Measurements from ENCODE around the gene TCEAL4.

Gene TCEAL4

DNA sequence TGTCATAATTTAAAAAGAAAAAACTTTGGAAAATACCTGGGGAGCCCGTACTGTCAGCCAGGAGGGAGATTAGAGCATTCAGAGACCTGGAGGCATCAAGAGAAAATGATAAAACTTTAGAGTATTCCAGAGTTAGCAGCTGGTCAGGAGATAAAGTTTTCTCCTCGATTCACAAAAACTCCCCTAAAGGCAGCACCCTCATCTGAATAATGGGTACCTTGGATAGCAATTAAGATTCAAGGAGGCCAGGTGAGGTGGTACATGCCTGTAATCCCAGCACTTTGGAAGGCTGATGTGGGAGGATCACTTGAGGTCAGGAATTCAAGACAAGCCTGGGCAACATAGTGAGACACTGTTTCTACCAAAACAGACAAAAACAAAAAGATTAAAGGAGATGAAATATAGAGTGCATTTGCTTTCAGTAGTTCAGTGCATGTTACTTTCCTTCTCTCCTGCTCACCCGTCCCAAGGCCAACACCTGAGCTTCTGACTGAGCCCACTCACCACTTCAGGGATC lies 47.4 kb upstream of the TCEAL4 start:
- Histone ChIP-seq H3K27me3 (replicated peaks; ENCODE audit: insufficient read depth, low read length) (no peaks in the 10 kb centered on the region), H3K27ac (ENCODE audit: low read length) (no peak overlapping the region), H3F3A (ENCODE audit: insufficient read depth, low read length) (no peaks in the 10 kb centered on the region), H3K36me3 (replicated peaks; ENCODE audit: insufficient read depth, low read length) (no peaks in the 10 kb centered on the region), H4K20me1 (ENCODE audit: insufficient read depth, low read length) (no peaks in the 10 kb centered on the region), H3K4me2 (ENCODE audit: low read depth, low read length) (no peak overlapping the region), H3K4me3 (ENCODE audit: low read length) (no peak overlapping the region), H3K4me1 (ENCODE audit: low read length) (no peaks in the 10 kb centered on the region), H3K9me2 (replicated peaks; ENCODE audit: insufficient read depth, low read length) (no peaks in the 10 kb centered on the region), H3K9me3 (replicated peaks; ENCODE audit: insufficient read depth, low read length) (no peaks in the 10 kb centered on the region), H3K79me2 (ENCODE audit: low read length) (no peaks in the 10 kb centered on the region), H3K9ac (ENCODE audit: low read length) (no peak overlapping the region), H2AFZ (ENCODE audit: low read length) (no peak overlapping the region)
- DNase-seq, result no peak
- TF ChIP-seq EZH2 (optimal IDR thresholded peaks at IDR 0.05; ENCODE audit: low read depth, low read length), result no peak
- TF ChIP-seq, protein P1, sequence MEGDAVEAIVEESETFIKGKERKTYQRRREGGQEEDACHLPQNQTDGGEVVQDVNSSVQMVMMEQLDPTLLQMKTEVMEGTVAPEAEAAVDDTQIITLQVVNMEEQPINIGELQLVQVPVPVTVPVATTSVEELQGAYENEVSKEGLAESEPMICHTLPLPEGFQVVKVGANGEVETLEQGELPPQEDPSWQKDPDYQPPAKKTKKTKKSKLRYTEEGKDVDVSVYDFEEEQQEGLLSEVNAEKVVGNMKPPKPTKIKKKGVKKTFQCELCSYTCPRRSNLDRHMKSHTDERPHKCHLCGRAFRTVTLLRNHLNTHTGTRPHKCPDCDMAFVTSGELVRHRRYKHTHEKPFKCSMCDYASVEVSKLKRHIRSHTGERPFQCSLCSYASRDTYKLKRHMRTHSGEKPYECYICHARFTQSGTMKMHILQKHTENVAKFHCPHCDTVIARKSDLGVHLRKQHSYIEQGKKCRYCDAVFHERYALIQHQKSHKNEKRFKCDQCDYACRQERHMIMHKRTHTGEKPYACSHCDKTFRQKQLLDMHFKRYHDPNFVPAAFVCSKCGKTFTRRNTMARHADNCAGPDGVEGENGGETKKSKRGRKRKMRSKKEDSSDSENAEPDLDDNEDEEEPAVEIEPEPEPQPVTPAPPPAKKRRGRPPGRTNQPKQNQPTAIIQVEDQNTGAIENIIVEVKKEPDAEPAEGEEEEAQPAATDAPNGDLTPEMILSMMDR (IDR thresholded peaks at IDR 0.05; ENCODE audit: low read length), result no peak
- no peak for TF ChIP-seq EZH2phosphoT487 (IDR thresholded peaks at IDR 0.05; ENCODE audit: low read length)

GRCh38 chrX:103538728-103539127 lies 46.6 kb upstream of the TCEAL4 start:
- Histone ChIP-seq H3K79me2 (ENCODE audit: low read length) (no peaks in the 10 kb centered on the region), H3K9ac (ENCODE audit: low read length) (no peak overlapping the region), H3K4me3 (ENCODE audit: low read length) (no peak overlapping the region), H3K4me2 (ENCODE audit: low read depth, low read length) (no peak overlapping the region), H3K9me2 (replicated peaks; ENCODE audit: insufficient read depth, low read length) (no peaks in the 10 kb centered on the region), H3K27me3 (replicated peaks; ENCODE audit: insufficient read depth, low read length) (no peaks in the 10 kb centered on the region), H4K20me1 (ENCODE audit: insufficient read depth, low read length) (no peaks in the 10 kb centered on the region), H3K36me3 (replicated peaks; ENCODE audit: insufficient read depth, low read length) (no peaks in the 10 kb centered on the region), H3K27ac (ENCODE audit: low read length) (no peak overlapping the region), H3F3A (ENCODE audit: insufficient read depth, low read length) (no peaks in the 10 kb centered on the region), H2AFZ (ENCODE audit: low read length) (no peak overlapping the region), H3K4me1 (ENCODE audit: low read length) (no peaks in the 10 kb centered on the region), H3K9me3 (replicated peaks; ENCODE audit: insufficient read depth, low read length) (no peaks in the 10 kb centered on the region)
- no peak for DNase-seq
- TF ChIP-seq, protein P1 (IDR thresholded peaks at IDR 0.05; ENCODE audit: low read length), result no peak
- TF ChIP-seq EZH2phosphoT487 (IDR thresholded peaks at IDR 0.05; ENCODE audit: low read length) (no peak), EZH2 (optimal IDR thresholded peaks at IDR 0.05; ENCODE audit: low read depth, low read length) (no peak)

DNA sequence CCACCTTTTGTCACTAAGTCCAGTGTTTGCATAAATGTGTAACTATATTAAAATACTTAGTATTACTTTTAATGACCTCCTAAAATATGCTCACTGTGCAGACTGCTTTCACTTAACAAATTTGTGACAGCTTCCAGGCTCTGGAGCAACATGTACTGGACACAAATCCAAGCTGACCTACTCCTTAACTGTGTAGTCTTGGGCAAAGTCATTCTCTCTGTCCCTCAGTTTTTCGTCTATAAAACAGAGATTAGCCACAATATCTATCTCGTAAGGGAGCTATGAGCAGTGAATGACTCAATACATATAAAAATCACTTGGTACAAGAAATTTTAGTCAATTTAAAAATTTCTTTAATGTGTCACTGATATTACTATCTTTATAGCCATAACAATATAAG lies 45.6 kb upstream of the TCEAL4 start:
- no peaks in the 10 kb centered on the region for H3K4me1 ChIP-seq (ENCODE audit: low read length)
- H3K4me2 ChIP-seq (ENCODE audit: low read depth, low read length), result no peak overlapping the region
- H3K27me3 ChIP-seq (replicated peaks; ENCODE audit: insufficient read depth, low read length), result no peaks in the 10 kb centered on the region
- no peaks in the 10 kb centered on the region for H3K79me2 ChIP-seq (ENCODE audit: low read length)
- H3K36me3 ChIP-seq (replicated peaks; ENCODE audit: insufficient read depth, low read length), result no peaks in the 10 kb centered on the region
- TF ChIP-seq EZH2phosphoT487 (IDR thresholded peaks at IDR 0.05; ENCODE audit: low read length) (no peak), EZH2 (optimal IDR thresholded peaks at IDR 0.05; ENCODE audit: low read depth, low read length) (no peak)
- TF ChIP-seq, protein P1 (IDR thresholded peaks at IDR 0.05; ENCODE audit: low read length), result no peak
- no peak overlapping the region for H3K4me3 ChIP-seq (ENCODE audit: low read length)
- H3K27ac ChIP-seq (ENCODE audit: low read length), result no peak overlapping the region
- H3F3A ChIP-seq (ENCODE audit: insufficient read depth, low read length), result no peaks in the 10 kb centered on the region
- no peak overlapping the region for H3K9ac ChIP-seq (ENCODE audit: low read length)
- no peak for DNase-seq
- H4K20me1 ChIP-seq (ENCODE audit: insufficient read depth, low read length), result no peaks in the 10 kb centered on the region
- H3K9me3 ChIP-seq (replicated peaks; ENCODE audit: insufficient read depth, low read length), result no peaks in the 10 kb centered on the region
- H3K9me2 ChIP-seq (replicated peaks; ENCODE audit: insufficient read depth, low read length), result no peaks in the 10 kb centered on the region
- H2AFZ ChIP-seq (ENCODE audit: low read length), result no peak overlapping the region
